ENCODE data around the gene SYK. TPM values are rescaled to one million over a fixed set of nuclear protein-coding genes. Genes with fewer than 3 reads are reported as not detected.

Gene SYK
- total RNA-seq, 1 donor from 2014 or later, result 7.4 TPM

GRCh38 chr9:90860826-90861225 is 59.2 kb downstream of the SYK start:
- no peak overlapping the region for H3K4me3 Mint-ChIP-seq (ENCODE audit: low read depth)
- DNase-seq (ENCODE audit: low spot score, unreplicated experiment), result no peak

DNA sequence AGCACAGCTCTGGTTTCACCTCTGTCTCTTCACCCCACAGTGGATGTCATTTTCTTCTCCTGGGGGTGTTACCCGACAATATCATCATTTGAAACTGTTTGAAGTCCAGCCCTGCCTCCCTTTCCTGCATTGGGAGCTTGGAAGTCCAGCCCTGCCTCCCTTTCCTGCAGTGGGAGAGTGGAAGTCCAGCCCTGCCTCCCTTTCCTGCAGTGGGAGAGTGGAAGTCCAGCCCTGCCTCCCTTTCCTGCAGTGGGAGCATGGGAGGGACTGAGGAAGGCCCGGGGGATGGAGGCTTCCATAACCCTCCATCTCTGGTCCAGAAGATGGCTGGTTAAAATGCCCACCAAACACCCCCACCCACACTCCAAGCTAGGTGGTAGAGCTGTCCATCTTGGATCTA is 59.8 kb downstream of the SYK start:
- H3K9me3 Mint-ChIP-seq (ENCODE audit: low read depth), result no peaks in the 10 kb centered on the region
- no peaks in the 10 kb centered on the region for H3K36me3 Mint-ChIP-seq (ENCODE audit: insufficient read depth)
- no peaks in the 10 kb centered on the region for H3K27me3 Mint-ChIP-seq
- no peaks in the 10 kb centered on the region for H3K4me1 Mint-ChIP-seq (ENCODE audit: low read depth)
- TF ChIP-seq CTCF (IDR thresholded peaks at IDR 0.05; ENCODE audit: unreplicated experiment), result no peak
- DNase-seq (ENCODE audit: low spot score, unreplicated experiment), result no peak
- H3K4me3 Mint-ChIP-seq (ENCODE audit: low read depth), result no peak overlapping the region
- no peak overlapping the region for H3K27ac Mint-ChIP-seq

More at GRCh38 chr9:90860826-90861225, 59.2 kb downstream of the SYK start:
- no peak overlapping the region for H3K27ac Mint-ChIP-seq
- H3K4me1 Mint-ChIP-seq (ENCODE audit: low read depth), result no peaks in the 10 kb centered on the region
- no peaks in the 10 kb centered on the region for H3K9me3 Mint-ChIP-seq (ENCODE audit: low read depth)
- no peaks in the 10 kb centered on the region for H3K27me3 Mint-ChIP-seq
- TF ChIP-seq CTCF (IDR thresholded peaks at IDR 0.05; ENCODE audit: unreplicated experiment), result no peak
- no peaks in the 10 kb centered on the region for H3K36me3 Mint-ChIP-seq (ENCODE audit: insufficient read depth)

- no peaks in the 10 kb centered on the region for H3K27me3 Mint-ChIP-seq
Observed at GRCh38 chr9:90861826-90862740, 60.5 kb downstream of the SYK start.

GRCh38 chr9:90864779-90865178 is 63.2 kb downstream of the SYK start:
- H3K9me3 Mint-ChIP-seq (ENCODE audit: low read depth), result no peaks in the 10 kb centered on the region
- no peaks in the 10 kb centered on the region for H3K27me3 Mint-ChIP-seq
- no peak for DNase-seq (ENCODE audit: low spot score, unreplicated experiment)
- H3K27ac Mint-ChIP-seq, result no peak overlapping the region
- no peaks in the 10 kb centered on the region for H3K36me3 Mint-ChIP-seq (ENCODE audit: insufficient read depth)
- no peak overlapping the region for H3K4me3 Mint-ChIP-seq (ENCODE audit: low read depth)
- H3K4me1 Mint-ChIP-seq (ENCODE audit: low read depth), result no peaks in the 10 kb centered on the region
- no peak for TF ChIP-seq CTCF (IDR thresholded peaks at IDR 0.05; ENCODE audit: unreplicated experiment)

More at GRCh38 chr9:90861826-90862740, 60.5 kb downstream of the SYK start:
- no peaks in the 10 kb centered on the region for H3K4me1 Mint-ChIP-seq (ENCODE audit: low read depth)
- no peaks in the 10 kb centered on the region for H3K9me3 Mint-ChIP-seq (ENCODE audit: low read depth)
- DNase-seq (ENCODE audit: low spot score, unreplicated experiment), result no peak
- no peaks in the 10 kb centered on the region for H3K36me3 Mint-ChIP-seq (ENCODE audit: insufficient read depth)
- H3K4me3 Mint-ChIP-seq (ENCODE audit: low read depth), result no peak overlapping the region
- TF ChIP-seq CTCF (IDR thresholded peaks at IDR 0.05; ENCODE audit: unreplicated experiment), result no peak
- no peak overlapping the region for H3K27ac Mint-ChIP-seq

DNA sequence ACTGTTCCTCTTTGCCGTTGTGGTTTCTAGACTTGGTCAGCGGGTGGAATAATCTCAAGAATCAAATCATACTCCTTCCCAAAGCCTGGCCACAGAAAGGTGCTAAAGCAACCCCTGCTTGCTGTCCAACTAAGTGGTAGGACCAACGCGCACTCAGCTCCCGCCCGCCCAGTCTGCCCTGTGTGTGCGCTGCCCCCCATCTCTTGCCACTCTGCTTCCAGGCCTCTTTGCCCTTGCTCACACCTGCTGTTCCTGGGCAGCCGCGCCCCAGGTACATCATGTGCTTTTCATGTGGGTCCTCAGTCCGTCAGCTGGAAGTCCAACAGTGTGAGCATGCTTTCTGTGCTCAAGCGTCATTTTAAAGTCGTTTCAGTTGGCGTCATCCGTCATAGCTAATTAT is 65.5 kb downstream of the SYK start:
- Mint-ChIP-seq H3K4me3 (ENCODE audit: low read depth) (no peak overlapping the region), H3K9me3 (ENCODE audit: low read depth) (no peaks in the 10 kb centered on the region), H3K4me1 (ENCODE audit: low read depth) (no peaks in the 10 kb centered on the region), H3K27ac (no peak overlapping the region), H3K36me3 (ENCODE audit: insufficient read depth) (no peaks in the 10 kb centered on the region), H3K27me3 (no peaks in the 10 kb centered on the region)
- TF ChIP-seq CTCF (IDR thresholded peaks at IDR 0.05; ENCODE audit: unreplicated experiment), result no peak
- no peak for DNase-seq (ENCODE audit: low spot score, unreplicated experiment)

Measured in progenitor cell of endocrine pancreas (in vitro differentiated cells).